NCI-H1694 (cell line): ENCODE measurements around the gene PSME1.

Source experiments
- DNase-seq: peaks from one replicate; lab custom pipeline; 2025; lab: John Stamatoyannopoulos, UW

Gene PSME1

GRCh38 chr14:24146978-24147760, 11.2 kb downstream of the PSME1 start, which contains the start of gene RNF31:
Gene RNF31, plus strand, starts transcription at chr14:24147498. Its CDS starts 201 bp downstream, at chr14:24147699.
- DNase-seq, result peak; percentile 99

GRCh38 chr14:24147761-24148428, 11.9 kb downstream of the PSME1 start:
- no peak for DNase-seq

- DNase-seq, result no peak
Observed at GRCh38 chr14:24149302-24149969, 13.4 kb downstream of the PSME1 start.

GRCh38 chr14:24150061-24150460, 14.1 kb downstream of the PSME1 start:
- no peak for DNase-seq

GRCh38 chr14:24150567-24150966, 14.6 kb downstream of the PSME1 start:
- DNase-seq, result no peak

- no peak for DNase-seq
Observed at GRCh38 chr14:24150993-24151392, 15.0 kb downstream of the PSME1 start.

GRCh38 chr14:24151404-24152080, 15.5 kb downstream of the PSME1 start:
- no peak for DNase-seq

GRCh38 chr14:24155100-24155499, 19.1 kb downstream of the PSME1 start:
- DNase-seq, result no peak

- no peak for DNase-seq
Observed at GRCh38 chr14:24156840-24157239, 20.8 kb downstream of the PSME1 start.

- no peak for DNase-seq
Observed at GRCh38 chr14:24157331-24157730, 21.3 kb downstream of the PSME1 start.

- DNase-seq, result no peak
Observed at GRCh38 chr14:24159777-24160498, 23.9 kb downstream of the PSME1 start.

- DNase-seq, result no peak
Observed at GRCh38 chr14:24160499-24160849, 24.5 kb downstream of the PSME1 start.

GRCh38 chr14:24160850-24161804, 25.1 kb downstream of the PSME1 start, which contains the start of gene IRF9:
Gene IRF9, plus strand, starts transcription at chr14:24161265. Its CDS starts 880 bp downstream, at chr14:24162145.
- DNase-seq, result peak; percentile 94

GRCh38 chr14:24162093-24162492, 26.1 kb downstream of the PSME1 start:
- DNase-seq, result no peak

- no peak for DNase-seq
Observed at GRCh38 chr14:24164518-24164991, 28.6 kb downstream of the PSME1 start.

GRCh38 chr14:24165785-24166184, 29.8 kb downstream of the PSME1 start:
- no peak for DNase-seq

GRCh38 chr14:24167469-24168114, 31.6 kb downstream of the PSME1 start:
- DNase-seq, result no peak

GRCh38 chr14:24171422-24172260, 35.6 kb downstream of the PSME1 start, which contains the start of gene REC8:
Gene REC8, plus strand, starts transcription at chr14:24172080. Its CDS starts 473 bp downstream, at chr14:24172553.
- peak; percentile 98 for DNase-seq
